Measurements from ENCODE around the gene SPTLC3. TPM values are rescaled to one million over a fixed set of nuclear protein-coding genes. Genes with fewer than 3 reads are reported as not detected.

SPTLC3 gene
- total RNA-seq, 2 experiments from 2014 or later = 0.02 to 0.26 TPM

DNA sequence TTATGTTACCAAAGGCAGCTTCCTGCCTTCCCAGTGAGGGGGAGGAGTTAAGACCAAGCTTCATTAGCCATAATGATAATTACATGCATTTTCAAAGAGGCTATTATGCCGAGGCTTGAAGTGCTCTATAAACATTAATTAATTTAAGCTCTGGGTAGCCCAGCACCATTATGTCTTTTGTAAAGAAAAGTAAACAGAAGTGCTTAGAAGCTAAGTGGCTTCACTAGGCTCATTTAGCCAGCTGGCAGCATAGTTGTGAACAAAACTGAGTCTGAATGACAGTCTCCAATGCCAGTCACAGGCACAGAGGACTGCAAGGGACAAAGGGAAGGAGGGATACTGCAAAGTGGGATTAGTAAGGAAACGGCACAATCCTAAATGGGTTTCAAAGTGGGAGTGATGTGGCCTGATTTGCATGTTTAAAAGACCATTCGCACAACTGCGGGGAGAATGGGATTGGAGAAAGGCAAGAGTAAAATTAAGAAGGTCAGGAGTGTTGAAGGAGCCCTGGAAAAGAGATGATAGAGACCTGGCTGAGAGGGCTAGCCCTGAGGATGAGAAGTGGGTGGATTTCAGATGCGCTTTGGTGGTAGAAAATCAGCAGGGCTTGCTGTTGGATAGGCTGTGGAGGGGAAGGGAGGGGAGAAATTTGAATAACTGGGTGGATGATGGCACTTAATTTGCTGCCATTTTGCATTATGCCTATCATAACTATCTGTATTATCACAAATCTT, 192.2 kb downstream of the SPTLC3 start:
- ChIA-PET CTCF (no interaction called here), POLR2A (interaction anchor here (0.6 kb wide), 1 partner anchor 17 kb away, joined by 3 read pairs; no protein-coding TSS in a partner anchor)
- DNase-seq = no peak
- Mint-ChIP-seq H3K27me3 (peaks cover 6% of the 10 kb centered on the region), H3K27ac (no peak overlapping the region), H3K9me3 (no peaks in the 10 kb centered on the region), H3K4me3 (no peak overlapping the region), H3K4me1 (ENCODE audit: low read depth) (no peaks in the 10 kb centered on the region), H3K36me3 (no peaks in the 10 kb centered on the region)
- intact Hi-C loops (cut with micrococcal nuclease) = no loop called here

DNA sequence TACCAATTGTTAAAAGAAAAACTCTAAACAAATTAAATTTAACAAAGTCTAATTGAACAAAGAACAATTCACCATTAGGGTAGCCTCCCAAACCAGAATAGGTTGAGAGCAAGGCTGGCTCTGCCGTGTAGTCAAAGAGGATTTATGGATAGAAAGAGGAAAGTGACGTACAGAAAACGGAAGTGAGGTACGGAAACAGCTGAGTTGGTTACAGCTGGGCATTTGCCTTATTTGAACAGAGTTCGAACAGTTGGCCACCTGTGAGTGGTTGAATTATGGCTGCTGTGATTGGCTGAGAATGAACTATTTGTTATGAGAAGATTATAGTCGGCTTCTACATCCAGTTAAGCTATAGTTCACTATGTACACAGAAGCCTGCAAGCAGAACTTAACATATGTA, 193.8 kb downstream of the SPTLC3 start:
- ChIA-PET CTCF (interaction anchor here (1.0 kb wide), 1 partner anchor 15 kb away, joined by 3 read pairs; no protein-coding TSS in a partner anchor), POLR2A (no interaction called here)
- H3K4me3 Mint-ChIP-seq = no peak overlapping the region
- H3K27ac Mint-ChIP-seq = no peak overlapping the region
- intact Hi-C loops (cut with micrococcal nuclease) = no loop called here
- H3K9me3 Mint-ChIP-seq = no peaks in the 10 kb centered on the region
- H3K36me3 Mint-ChIP-seq = no peaks in the 10 kb centered on the region
- no peak for DNase-seq
- H3K27me3 Mint-ChIP-seq = peaks cover 8% of the 10 kb centered on the region
- H3K4me1 Mint-ChIP-seq (ENCODE audit: low read depth) = no peaks in the 10 kb centered on the region

DNA sequence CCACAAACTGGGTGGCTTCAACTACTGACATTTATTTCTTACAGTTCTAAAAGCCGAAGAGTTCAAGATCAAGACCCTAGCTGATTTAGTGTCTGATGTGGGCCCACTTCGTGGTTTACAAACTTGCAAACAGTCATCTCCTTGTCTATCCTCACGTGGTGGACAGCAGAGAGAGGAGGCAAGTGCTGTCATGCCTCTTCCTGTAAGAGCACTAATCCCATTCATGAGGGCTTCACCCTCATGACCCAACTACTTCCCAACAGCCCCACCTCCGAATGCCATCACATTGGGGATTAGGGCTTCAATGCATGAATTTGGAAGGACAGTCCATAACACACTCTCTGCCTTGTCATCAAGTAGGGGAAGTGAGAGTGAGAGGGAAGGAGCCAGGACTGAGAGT, 196.7 kb downstream of the SPTLC3 start:
- Mint-ChIP-seq H3K4me3 (no peak overlapping the region), H3K9me3 (no peaks in the 10 kb centered on the region), H3K27me3 (peaks cover 8% of the 10 kb centered on the region), H3K4me1 (ENCODE audit: low read depth) (no peaks in the 10 kb centered on the region), H3K27ac (no peak overlapping the region), H3K36me3 (no peaks in the 10 kb centered on the region)
- no peak for DNase-seq
- ChIA-PET POLR2A (no interaction called here), CTCF (interaction anchor here (0.7 to 0.9 kb wide), 2 partner anchors 55 to 86 kb away, joined by 4 read pairs; no protein-coding TSS in a partner anchor)
- intact Hi-C loops (cut with micrococcal nuclease) = no loop called here

DNA sequence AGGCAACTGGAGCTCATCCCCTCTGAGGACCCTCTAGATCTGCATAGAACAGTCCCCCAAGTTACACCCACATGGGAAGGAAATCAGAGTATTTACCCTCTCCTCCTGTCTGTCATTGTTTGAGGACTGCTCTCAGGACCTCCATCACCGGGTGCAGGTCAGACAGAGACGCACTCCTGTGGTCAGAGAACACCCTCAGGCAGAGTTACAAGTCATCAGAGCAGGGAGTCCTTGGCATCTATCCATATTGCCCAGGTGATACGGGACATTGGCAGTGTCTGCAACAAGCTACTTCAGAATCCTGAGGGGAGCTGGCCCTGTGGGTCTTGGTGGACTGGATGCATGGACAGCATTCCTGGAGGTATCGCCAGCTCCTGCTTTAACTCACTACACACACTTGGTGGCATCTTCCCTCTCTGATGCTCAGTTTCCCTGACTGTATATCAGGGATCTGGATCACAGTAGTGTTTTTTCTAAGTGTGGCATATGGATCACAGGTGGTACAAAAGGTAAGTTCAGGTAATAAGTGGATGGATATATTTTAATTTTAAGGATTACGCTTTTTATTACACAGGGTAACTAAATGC, 197.2 kb downstream of the SPTLC3 start:
- ChIA-PET POLR2A (no interaction called here), CTCF (interaction anchor here (0.7 kb wide), 1 partner anchor 87 kb away, joined by 4 read pairs; no protein-coding TSS in a partner anchor)
- no peak overlapping the region for H3K4me3 Mint-ChIP-seq
- no peak for DNase-seq
- H3K36me3 Mint-ChIP-seq = no peaks in the 10 kb centered on the region
- intact Hi-C loops (cut with micrococcal nuclease) = no loop called here
- no peak overlapping the region for H3K27ac Mint-ChIP-seq
- H3K4me1 Mint-ChIP-seq (ENCODE audit: low read depth) = no peaks in the 10 kb centered on the region
- H3K9me3 Mint-ChIP-seq = no peaks in the 10 kb centered on the region
- H3K27me3 Mint-ChIP-seq = peaks cover 6% of the 10 kb centered on the region

DNA sequence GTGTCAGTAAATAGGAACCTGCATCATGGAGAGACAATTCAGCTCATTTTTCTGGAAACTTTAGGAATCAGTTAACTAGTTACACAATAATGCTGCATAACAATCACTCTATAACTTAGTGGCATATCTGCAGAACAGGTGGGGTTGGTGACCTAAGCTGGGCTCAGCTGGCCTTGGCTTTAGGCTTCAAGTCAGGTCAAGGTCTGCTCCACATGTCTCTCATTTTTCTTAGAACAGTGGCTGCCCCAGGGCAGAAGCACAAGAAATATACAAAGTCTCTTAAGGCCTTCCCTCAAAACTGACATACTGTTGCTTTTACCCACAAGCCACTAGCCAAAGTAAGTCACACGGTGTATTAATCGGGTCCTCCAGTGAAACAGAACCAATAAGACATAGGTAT, 198.2 kb downstream of the SPTLC3 start:
- intact Hi-C loops (cut with micrococcal nuclease) = no loop called here
- CTCF ChIA-PET = no interaction called here
- H3K27me3 Mint-ChIP-seq = peaks cover 7% of the 10 kb centered on the region
- no peak overlapping the region for H3K4me3 Mint-ChIP-seq
- H3K27ac Mint-ChIP-seq = no peak overlapping the region
- POLR2A ChIA-PET = no interaction called here
- H3K36me3 Mint-ChIP-seq = no peaks in the 10 kb centered on the region
- H3K4me1 Mint-ChIP-seq (ENCODE audit: low read depth) = no peaks in the 10 kb centered on the region
- no peaks in the 10 kb centered on the region for H3K9me3 Mint-ChIP-seq
- no peak for DNase-seq

DNA sequence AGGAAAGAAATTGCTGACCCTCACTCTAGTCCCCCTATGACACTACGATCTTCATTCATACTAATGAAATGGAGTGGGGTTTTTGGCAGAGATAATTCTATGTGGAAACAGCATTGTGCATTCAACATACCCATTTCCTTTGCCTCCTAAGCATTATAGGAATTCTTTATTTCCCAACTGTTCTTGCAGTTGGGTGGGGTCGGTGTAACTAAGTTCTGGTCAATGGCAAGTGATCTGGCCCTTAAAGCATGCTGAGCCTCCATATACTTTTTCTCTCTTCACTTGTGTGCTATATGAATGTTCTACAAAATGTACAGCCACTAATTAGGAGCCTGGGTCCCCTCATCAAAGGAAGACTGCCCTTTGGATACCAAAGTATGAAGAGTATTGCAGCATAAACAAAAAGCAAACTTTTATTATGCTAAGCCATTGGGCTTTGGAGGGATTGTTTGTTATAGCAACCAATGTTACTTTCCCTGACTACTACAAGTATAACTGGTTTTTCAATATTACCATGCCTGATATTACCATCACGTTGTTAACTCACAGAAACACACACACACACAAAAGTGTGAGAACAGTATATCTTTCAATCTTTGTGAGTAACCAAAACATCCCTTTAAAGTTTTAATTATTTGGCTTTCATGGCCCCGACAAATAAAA, 203.3 kb downstream of the SPTLC3 start:
- Mint-ChIP-seq H3K36me3 (no peaks in the 10 kb centered on the region), H3K27me3 (peaks cover 23% of the 10 kb centered on the region), H3K4me1 (ENCODE audit: low read depth) (peaks cover 3% of the 10 kb centered on the region), H3K27ac (no peak overlapping the region), H3K4me3 (no peak overlapping the region), H3K9me3 (no peaks in the 10 kb centered on the region)
- no peak for DNase-seq
- POLR2A ChIA-PET = interaction anchor here (1.3 to 1.4 kb wide), 2 partner anchors 9 to 36 kb away, joined by 4 to 5 read pairs; partner anchors contain the start of gene ISM1
- intact Hi-C loops (cut with micrococcal nuclease) = loop anchor here (1.0 kb wide), 2 partner anchors 19 to 36 kb away; no protein-coding TSS in a partner anchor
- CTCF ChIA-PET = interaction anchor here (1.2 kb wide), 1 partner anchor 50 kb away, joined by 4 read pairs; no protein-coding TSS in a partner anchor

DNA sequence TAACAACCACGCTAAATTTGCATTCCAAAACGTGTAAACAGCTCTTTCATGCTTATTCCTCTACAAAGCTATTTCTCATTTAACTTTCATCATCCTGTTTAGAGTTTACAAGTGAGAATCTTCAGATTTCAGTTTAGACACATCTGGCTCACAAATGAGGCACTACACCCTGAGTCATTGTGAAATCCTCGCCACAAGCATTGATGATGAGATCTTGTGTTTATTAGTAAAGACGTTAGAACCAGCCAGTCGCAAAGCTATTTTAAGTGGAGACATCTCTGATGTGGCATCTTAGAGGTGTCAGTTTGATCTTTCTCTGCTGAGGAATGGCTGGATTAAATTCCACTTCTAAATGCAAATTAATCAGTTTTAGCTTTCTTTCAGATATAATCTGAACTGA, 204.0 kb downstream of the SPTLC3 start:
- no peak overlapping the region for H3K27ac Mint-ChIP-seq
- intact Hi-C loops (cut with micrococcal nuclease) = loop anchor here (1.0 kb wide), 2 partner anchors 19 to 36 kb away; no protein-coding TSS in a partner anchor
- ChIA-PET CTCF (interaction anchor here (1.2 kb wide), 1 partner anchor 49 kb away, joined by 4 read pairs; no protein-coding TSS in a partner anchor), POLR2A (interaction anchor here (1.3 to 1.4 kb wide), 2 partner anchors 9 to 35 kb away, joined by 4 to 5 read pairs; partner anchors contain the start of gene ISM1)
- no peaks in the 10 kb centered on the region for H3K9me3 Mint-ChIP-seq
- no peak overlapping the region for H3K4me3 Mint-ChIP-seq
- H3K4me1 Mint-ChIP-seq (ENCODE audit: low read depth) = peaks cover 3% of the 10 kb centered on the region
- H3K36me3 Mint-ChIP-seq = no peaks in the 10 kb centered on the region
- H3K27me3 Mint-ChIP-seq = peaks cover 27% of the 10 kb centered on the region
- DNase-seq = peak; percentile 31

DNA sequence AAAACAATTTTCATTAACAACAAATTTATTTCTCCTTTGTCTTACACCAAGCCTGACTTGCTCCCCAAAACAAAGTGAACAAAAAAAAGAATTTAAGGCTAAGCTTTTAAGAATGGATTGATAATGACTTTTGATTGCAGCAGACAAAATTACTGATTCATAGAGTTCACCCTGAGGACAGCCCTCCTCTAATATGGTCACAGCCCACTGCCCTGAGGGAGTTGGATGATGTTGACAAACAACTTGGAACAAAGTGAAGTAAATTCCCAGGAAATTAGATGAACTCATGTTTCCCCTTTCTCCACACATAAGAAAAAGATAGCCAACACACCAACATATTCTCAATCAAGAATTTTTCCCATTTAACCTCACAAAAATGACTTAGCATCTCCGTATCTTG, 204.6 kb downstream of the SPTLC3 start:
- Mint-ChIP-seq H3K4me3 (no peak overlapping the region), H3K27ac (no peak overlapping the region), H3K36me3 (no peaks in the 10 kb centered on the region), H3K4me1 (ENCODE audit: low read depth) (peaks cover 3% of the 10 kb centered on the region), H3K9me3 (no peaks in the 10 kb centered on the region), H3K27me3 (peaks cover 33% of the 10 kb centered on the region)
- ChIA-PET POLR2A (interaction anchor here (1.3 to 1.4 kb wide), 2 partner anchors 8 to 35 kb away, joined by 4 to 5 read pairs; partner anchors contain the start of gene ISM1), CTCF (interaction anchor here (1.2 kb wide), 1 partner anchor 49 kb away, joined by 4 read pairs; no protein-coding TSS in a partner anchor)
- no peak for DNase-seq
- intact Hi-C loops (cut with micrococcal nuclease) = no loop called here

DNA sequence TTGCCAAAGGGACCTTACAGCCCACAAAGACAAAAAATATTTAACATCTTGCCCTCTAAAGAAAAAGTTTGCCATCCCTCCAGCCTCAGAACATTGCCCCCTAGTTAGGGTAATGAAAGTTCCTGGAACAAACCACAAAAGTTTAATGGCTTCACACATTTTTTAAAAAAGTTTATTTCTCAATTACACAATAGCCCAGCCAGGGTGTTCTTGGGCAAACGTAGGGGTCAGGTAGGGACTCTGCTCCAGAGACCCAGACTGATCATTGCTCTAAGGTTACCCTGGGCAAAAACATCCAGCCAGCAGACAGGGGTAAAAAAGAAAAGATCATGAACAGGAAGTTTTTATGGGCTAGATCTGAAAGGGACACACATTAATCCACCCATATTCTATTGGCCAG, 207.8 kb downstream of the SPTLC3 start:
- CTCF ChIA-PET = no interaction called here
- intact Hi-C loops (cut with micrococcal nuclease) = no loop called here
- Mint-ChIP-seq H3K27me3 (peaks cover 51% of the 10 kb centered on the region), H3K4me1 (ENCODE audit: low read depth) (peaks cover 12% of the 10 kb centered on the region), H3K27ac (no peak overlapping the region), H3K36me3 (no peaks in the 10 kb centered on the region), H3K9me3 (no peaks in the 10 kb centered on the region), H3K4me3 (no peak overlapping the region)
- POLR2A ChIA-PET = no interaction called here
- no peak for DNase-seq

Other genes with a start within 250 kb of the SPTLC3 start
- under 1 TPM; 0.34 to 0.36 TPM for gene ISM1, start 212.3 kb downstream of the SPTLC3 start, total RNA-seq